Osteoblast (primary cell): ENCODE results near the gene DPH1. TPM values are rescaled to one million over a fixed set of nuclear protein-coding genes. Genes with fewer than 3 reads are reported as not detected.

Experiments
- DNase-seq: peaks from one replicate; pipeline ENCODE4 v3.0.0; 2011; ENCODE audit warnings: low spot score, mixed read lengths; ENCODE audit not compliant: insufficient read length; ENCODE audit errors: missing footprints
- H2AFZ ChIP-seq: 2 replicates; pipeline ENCODE4 v1.6.0; 2011; ENCODE audit warnings: mild to moderate bottlenecking, low read length
- H3K27ac ChIP-seq: 2 replicates; pipeline ENCODE4 v1.5.1; 2011; ENCODE audit warnings: mild to moderate bottlenecking, low read depth, low read length, moderate library complexity
- H3K27me3 ChIP-seq: 2 replicates; pipeline ENCODE4 v1.6.0; 2012; ENCODE audit warnings: mild to moderate bottlenecking, control low read depth, inconsistent platforms, low read length, moderate library complexity; ENCODE audit not compliant: insufficient read depth
- H3K36me3 ChIP-seq: 2 replicates; pipeline ENCODE4 v1.5.1; 2011; ENCODE audit warnings: mild to moderate bottlenecking, low read length, control low read depth, moderate library complexity; ENCODE audit not compliant: insufficient read depth
- H3K4me1 ChIP-seq: 2 replicates; pipeline ENCODE4 v1.5.1; 2011; ENCODE audit warnings: mild to moderate bottlenecking, low read length, control low read depth, moderate library complexity; ENCODE audit not compliant: insufficient read depth
- H3K4me2 ChIP-seq: 2 replicates; pipeline ENCODE4 v1.6.0; 2011; ENCODE audit warnings: mild to moderate bottlenecking, low read length; ENCODE audit not compliant: insufficient read depth
- H3K4me3 ChIP-seq: fragments of 200-600 bp; sonication (generic); 3 replicates; pipeline ENCODE4 v1.5.1; 2012; ENCODE audit warnings: mild to moderate bottlenecking, low read length, inconsistent platforms; ENCODE audit not compliant: insufficient read depth
- H3K79me2 ChIP-seq: 2 replicates; pipeline ENCODE4 v1.6.0; 2012; ENCODE audit warnings: mild to moderate bottlenecking, low read length, control low read depth, inconsistent platforms; ENCODE audit not compliant: insufficient read depth
- H3K9me3 ChIP-seq: 2 replicates; pipeline ENCODE4 v1.5.1; 2011; ENCODE audit warnings: low read depth, low read length, control low read depth
- H4K20me1 ChIP-seq: 2 replicates; pipeline ENCODE4 v1.6.0; 2012; ENCODE audit warnings: mild to moderate bottlenecking, low read length, control low read depth; ENCODE audit not compliant: insufficient read depth
- CTCF ChIP-seq: IDR thresholded peaks from 2 replicates; pipeline ENCODE4 v1.5.1; 2011; ENCODE audit warnings: mild to moderate bottlenecking, low read depth, low read length, moderate library complexity; ENCODE audit errors: extremely low read depth
- total RNA-seq: library from RNA; depleted of rRNA; stranded (reverse); fragments of >200 nt; gene quantifications from 2 replicates; pipeline ENCODE4 v1.2.3, GENCODE V29; 2012

DPH1 gene
- total RNA-seq, 1 donor: 63.7 TPM

- peaks cover 34% of the 10 kb centered on the region for H3K4me1 ChIP-seq
- TF ChIP-seq CTCF: no peak
Measured at GRCh38 chr17:2040942-2041560, 11.1 kb downstream of the DPH1 start.

GRCh38 chr17:2041561-2042389 is 11.8 kb downstream of the DPH1 start, which contains the start of gene OVCA2:
Gene OVCA2, plus strand, starts transcription at chr17:2042022. Its CDS starts 26 bp downstream, at chr17:2042048.
- no peaks in the 10 kb centered on the region for H4K20me1 ChIP-seq
- peak within 1 kb of the TSS; percentile 66 for H2AFZ ChIP-seq
- peak; percentile 37 for TF ChIP-seq CTCF
- peak within 1 kb of the TSS; percentile 80 for H3K27ac ChIP-seq
- H3K36me3 ChIP-seq: peaks cover 48% of the 10 kb centered on the region
- H3K79me2 ChIP-seq: peaks cover 21% of the 10 kb centered on the region
- H3K4me2 ChIP-seq: peak within 1 kb of the TSS; percentile 82
- peak within 1 kb of the TSS; percentile 73 for H3K4me3 ChIP-seq
- H3K27me3 ChIP-seq: no peaks in the 10 kb centered on the region
- peaks cover 34% of the 10 kb centered on the region for H3K4me1 ChIP-seq
- no peaks in the 10 kb centered on the region for H3K9me3 ChIP-seq
- DNase-seq: peak; percentile 98

More at GRCh38 chr17:2040942-2041560, 11.1 kb downstream of the DPH1 start:
- peaks cover 51% of the 10 kb centered on the region for H3K36me3 ChIP-seq
- H3K27ac ChIP-seq: peak overlapping the region; percentile 80
- H4K20me1 ChIP-seq: no peaks in the 10 kb centered on the region
- H3K27me3 ChIP-seq: no peaks in the 10 kb centered on the region
- H3K4me2 ChIP-seq: peak overlapping the region; percentile 82
- DNase-seq: no peak
- peak overlapping the region; percentile 66 for H2AFZ ChIP-seq
- no peaks in the 10 kb centered on the region for H3K9me3 ChIP-seq
- peaks cover 21% of the 10 kb centered on the region for H3K79me2 ChIP-seq
- peak overlapping the region; percentile 73 for H3K4me3 ChIP-seq

- Histone ChIP-seq H3K4me3 (peak overlapping the region; percentile 73), H3K79me2 (peaks cover 21% of the 10 kb centered on the region), H2AFZ (peak overlapping the region; percentile 58), H3K27me3 (no peaks in the 10 kb centered on the region), H4K20me1 (no peaks in the 10 kb centered on the region), H3K27ac (peak overlapping the region; percentile 80), H3K4me1 (peaks cover 34% of the 10 kb centered on the region), H3K9me3 (no peaks in the 10 kb centered on the region), H3K36me3 (peaks cover 41% of the 10 kb centered on the region), H3K4me2 (peak overlapping the region; percentile 82)
- TF ChIP-seq CTCF: no peak
- peak; percentile 91 for DNase-seq
Measured at GRCh38 chr17:2042390-2042847, 12.5 kb downstream of the DPH1 start.

- Histone ChIP-seq H3K4me2 (peak overlapping the region; percentile 82), H3K4me3 (peak overlapping the region; percentile 73), H3K36me3 (peaks cover 40% of the 10 kb centered on the region), H3K79me2 (peaks cover 21% of the 10 kb centered on the region), H2AFZ (no peak overlapping the region), H3K27ac (peak overlapping the region; percentile 80), H3K9me3 (no peaks in the 10 kb centered on the region), H4K20me1 (no peaks in the 10 kb centered on the region), H3K27me3 (no peaks in the 10 kb centered on the region), H3K4me1 (peaks cover 34% of the 10 kb centered on the region)
- TF ChIP-seq CTCF: no peak
- no peak for DNase-seq
Measured at GRCh38 chr17:2042933-2043332, 13.0 kb downstream of the DPH1 start.
